B cell (primary cell): ENCODE measurements around the gene TTC28. TPM values are rescaled to one million over a fixed set of nuclear protein-coding genes. Genes with fewer than 3 reads are reported as not detected.

Experiments used
- ATAC-seq: fragments of 200-7000 bp; cut with Tn5 transposase; one replicate; pipeline ENCODE4 v1.10.0; 2021; ENCODE audit warnings: low read depth, mild to moderate bottlenecking, moderate number of reproducible peaks, moderate library complexity
- CTCF ChIA-PET: fragments of 350-600 bp; sonication (Branson Sonifier 250); formaldehyde crosslinking; loops from one replicate; lab custom pipeline; 2021; ENCODE audit warnings: antibody characterized with exemption, inconsistent platforms; lab: Charles Lee
- POLR2A ChIA-PET: fragments of 350-600 bp; sonication (Branson Sonifier 250); formaldehyde crosslinking; loops from one replicate; lab custom pipeline; 2021; ENCODE audit warnings: antibody characterized with exemption; lab: Charles Lee
- DNase-seq: peaks from one replicate; pipeline ENCODE4 v3.0.0; 2013
- H2AFZ ChIP-seq: 2 replicates; pipeline ENCODE4 v1.6.1; 2012; ENCODE audit warnings: mild to moderate bottlenecking, low read depth, low read length; ENCODE audit not compliant: insufficient read depth, poor library complexity, severe bottlenecking
- H3K27ac ChIP-seq, 2 donors: 1 replicate in 1 of 2; 2 replicates in 1 of 2; pipeline ENCODE4 v1.5.1; 2012 to 2013; ENCODE audit warnings: low read length in 2 of 2, mild to moderate bottlenecking in 2 of 2, moderate library complexity in 1 of 2
- H3K27me3 ChIP-seq, 4 experiments: fragments of 200-600 bp in 1 of 4; sonication (generic) in 1 of 4; replicated peaks in 1 of 4; 1 replicate in 2 of 4; 2 replicates in 2 of 4; pipeline versions ENCODE4 v1.6.1 to v1.7.0; 2013 to 2016; ENCODE audit warnings: low read length in 3 of 4, mild to moderate bottlenecking in 2 of 4, mixed read lengths in 1 of 4, moderate library complexity in 1 of 4; ENCODE audit not compliant: insufficient read depth in 4 of 4, control insufficient read depth in 3 of 4; ENCODE audit errors: control extremely low read depth in 1 of 4
- H3K36me3 ChIP-seq, 2 experiments: replicated peaks in 1 of 2; 1 replicate in 1 of 2; 2 replicates in 1 of 2; pipeline versions ENCODE4 v1.6.1 to v1.7.1; 2013; ENCODE audit warnings: low read length in 1 of 2; ENCODE audit not compliant: insufficient read depth in 2 of 2, control insufficient read depth in 1 of 2; ENCODE audit errors: control extremely low read depth in 1 of 2, extremely low read depth in 1 of 2
- H3K4me1 ChIP-seq, 2 donors: fragments of 200-600 bp in 1 of 2; sonication (generic) in 1 of 2; 1 replicate in 1 of 2; 2 replicates in 1 of 2; pipeline versions ENCODE4 v1.5.1 to v1.6.1; 2013 to 2017; ENCODE audit warnings: low read length in 2 of 2; ENCODE audit not compliant: control insufficient read depth in 2 of 2, insufficient read depth in 2 of 2
- H3K4me2 ChIP-seq: replicated peaks from 2 replicates; pipeline ENCODE3; 2012; ENCODE audit warnings: mild to moderate bottlenecking, low read depth, low read length; ENCODE audit not compliant: poor library complexity, severe bottlenecking
- H3K4me3 ChIP-seq, 5 experiments: fragments of 200-600 bp in 1 of 5; sonication (generic) in 1 of 5; 1 replicate in 3 of 5; 2 replicates in 2 of 5; pipeline versions ENCODE4 v1.5.1 to v1.7.0; 2011 to 2016; ENCODE audit warnings: low read length in 4 of 5, mild to moderate bottlenecking in 4 of 5, low read depth in 2 of 5, control low read depth in 1 of 5, moderate library complexity in 1 of 5; ENCODE audit not compliant: insufficient read depth in 1 of 5; ENCODE audit errors: control extremely low read depth in 1 of 5, extremely low read depth in 1 of 5
- H3K79me2 ChIP-seq: fragments of 200-600 bp; sonication (generic); one replicate; pipeline ENCODE4 v1.6.0; 2016; ENCODE audit warnings: low read length; ENCODE audit not compliant: control insufficient read depth, insufficient read depth
- H3K9ac ChIP-seq: fragments of 200-600 bp; sonication (generic); 2 replicates; pipeline ENCODE4 v1.6.1; 2017; ENCODE audit warnings: mild to moderate bottlenecking, low read length, moderate library complexity
- H3K9me3 ChIP-seq, 3 donors: one replicate each; pipeline versions ENCODE4 v1.6.1 to v1.7.1; 2013; ENCODE audit warnings: low read length in 2 of 3; ENCODE audit not compliant: control insufficient read depth in 2 of 3, insufficient read depth in 1 of 3; ENCODE audit errors: control extremely low read depth in 1 of 3
- H4K20me1 ChIP-seq: 2 replicates; pipeline ENCODE4 v1.6.0; 2012; ENCODE audit warnings: mild to moderate bottlenecking, low read length; ENCODE audit not compliant: insufficient read depth, control insufficient read depth, poor library complexity, severe bottlenecking
- H3K27ac Mint-ChIP-seq: one replicate; pipeline ENCODE4 v1.8.0; 2021; ENCODE audit warnings: mixed read lengths
- H3K27me3 Mint-ChIP-seq: one replicate; pipeline ENCODE4 v1.8.0; 2021; ENCODE audit warnings: mixed read lengths
- H3K4me1 Mint-ChIP-seq: one replicate; pipeline ENCODE4 v1.8.0; 2021; ENCODE audit warnings: mixed read lengths
- H3K4me3 Mint-ChIP-seq: one replicate; pipeline ENCODE4 v1.8.0; 2021; ENCODE audit warnings: mixed read lengths
- H3K9me3 Mint-ChIP-seq: one replicate; pipeline ENCODE4 v1.8.0; 2022; ENCODE audit warnings: mixed read lengths; ENCODE audit not compliant: insufficient read depth
- EZH2 ChIP-seq: IDR thresholded peaks from 2 replicates; pipeline ENCODE4 v1.6.1; 2012; ENCODE audit warnings: borderline replicate concordance, low read depth, mild to moderate bottlenecking, moderate library complexity, low read length; ENCODE audit not compliant: insufficient read depth, poor library complexity, severe bottlenecking
- WGBS: methylation state at CpG from one replicate; pipeline ENCODE4 v1.1.5; 2013; ENCODE audit warnings: missing lambda C conversion rate; ENCODE audit not compliant: insufficient coverage; 5-methylcytosine and 5-hydroxymethylcytosine counted together
- intact Hi-C: fragments of 100-400 bp; cut with micrococcal nuclease; formaldehyde crosslinking; loops from one replicate; pipeline ENCODE4 v1.10.0; 2022
- polyA plus RNA-seq: library from polyadenylated mRNA; depleted of rRNA; stranded (reverse); fragments of >200 nt; gene quantifications from 2 replicates; pipeline ENCODE4 v1.2.3, GENCODE V29; 2012
- total RNA-seq, 2 donors: library from RNA; stranded (reverse); fragments of 120-200 nt in 1 of 2; gene quantifications; 1 replicate in 1 of 2; 2 replicates in 1 of 2; pipeline versions ENCODE4 v1.2.3 to v1.2.4, GENCODE V29; 2013 to 2022
- TF ChIP-seq, protein P1 (sequence below): fragments of 200-600 bp; IDR thresholded peaks from one replicate; pipeline ENCODE4 v1.8.0; 2022; ENCODE audit warnings: antibody characterized with exemption, mild to moderate bottlenecking

Gene TTC28
- total and polyA plus RNA-seq, 2 donors (not counting 1 experiment from before 2014, with no cell fraction given) = 4.5 to 7.3 TPM

DNA sequence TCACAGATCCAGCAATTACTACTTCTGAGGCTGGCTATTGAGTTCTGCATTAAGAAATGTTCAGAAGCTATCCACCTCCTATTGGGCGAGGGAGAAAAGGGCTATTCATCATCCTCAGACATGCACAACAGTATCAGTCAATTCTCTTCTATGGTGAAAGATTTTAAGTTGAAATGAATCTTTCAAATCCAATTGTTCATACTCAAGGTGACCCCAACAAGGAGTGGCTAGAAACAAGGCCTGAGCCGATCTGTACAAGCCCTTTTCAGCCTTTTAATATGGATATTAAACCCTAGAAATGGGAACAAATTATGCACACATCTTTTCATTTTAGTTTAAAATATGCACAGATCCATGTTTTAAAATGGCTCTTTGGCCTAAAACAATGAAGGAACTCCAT is 457.1 kb downstream of the TTC28 start:
- no peaks in the 10 kb centered on the region for H3K79me2 ChIP-seq
- H3K27ac ChIP-seq = no peak overlapping the region
- H4K20me1 ChIP-seq = no peaks in the 10 kb centered on the region
- intact Hi-C loops = no loop called here
- ChIA-PET CTCF (no interaction called here), POLR2A (no interaction called here)
- H3K9me3 ChIP-seq = no peaks in the 10 kb centered on the region
- WGBS = 100% methylated on average over 1 of the region's 2 CpGs
- Mint-ChIP-seq H3K27ac (no peak overlapping the region), H3K27me3 (peaks cover 5% of the 10 kb centered on the region), H3K4me1 (no peaks in the 10 kb centered on the region), H3K4me3 (no peak overlapping the region), H3K9me3 (no peaks in the 10 kb centered on the region)
- H3K36me3 ChIP-seq = no peaks in the 10 kb centered on the region
- no peak for TF ChIP-seq EZH2
- TF ChIP-seq, protein P1, sequence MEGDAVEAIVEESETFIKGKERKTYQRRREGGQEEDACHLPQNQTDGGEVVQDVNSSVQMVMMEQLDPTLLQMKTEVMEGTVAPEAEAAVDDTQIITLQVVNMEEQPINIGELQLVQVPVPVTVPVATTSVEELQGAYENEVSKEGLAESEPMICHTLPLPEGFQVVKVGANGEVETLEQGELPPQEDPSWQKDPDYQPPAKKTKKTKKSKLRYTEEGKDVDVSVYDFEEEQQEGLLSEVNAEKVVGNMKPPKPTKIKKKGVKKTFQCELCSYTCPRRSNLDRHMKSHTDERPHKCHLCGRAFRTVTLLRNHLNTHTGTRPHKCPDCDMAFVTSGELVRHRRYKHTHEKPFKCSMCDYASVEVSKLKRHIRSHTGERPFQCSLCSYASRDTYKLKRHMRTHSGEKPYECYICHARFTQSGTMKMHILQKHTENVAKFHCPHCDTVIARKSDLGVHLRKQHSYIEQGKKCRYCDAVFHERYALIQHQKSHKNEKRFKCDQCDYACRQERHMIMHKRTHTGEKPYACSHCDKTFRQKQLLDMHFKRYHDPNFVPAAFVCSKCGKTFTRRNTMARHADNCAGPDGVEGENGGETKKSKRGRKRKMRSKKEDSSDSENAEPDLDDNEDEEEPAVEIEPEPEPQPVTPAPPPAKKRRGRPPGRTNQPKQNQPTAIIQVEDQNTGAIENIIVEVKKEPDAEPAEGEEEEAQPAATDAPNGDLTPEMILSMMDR = no peak
- H3K4me2 ChIP-seq = no peak overlapping the region
- no peaks in the 10 kb centered on the region for H3K27me3 ChIP-seq
- no peaks in the 10 kb centered on the region for H3K4me1 ChIP-seq
- H3K9ac ChIP-seq = no peak overlapping the region
- DNase-seq = no peak
- no peak overlapping the region for H2AFZ ChIP-seq
- no peak overlapping the region for H3K4me3 ChIP-seq
- ATAC-seq = no peak

DNA sequence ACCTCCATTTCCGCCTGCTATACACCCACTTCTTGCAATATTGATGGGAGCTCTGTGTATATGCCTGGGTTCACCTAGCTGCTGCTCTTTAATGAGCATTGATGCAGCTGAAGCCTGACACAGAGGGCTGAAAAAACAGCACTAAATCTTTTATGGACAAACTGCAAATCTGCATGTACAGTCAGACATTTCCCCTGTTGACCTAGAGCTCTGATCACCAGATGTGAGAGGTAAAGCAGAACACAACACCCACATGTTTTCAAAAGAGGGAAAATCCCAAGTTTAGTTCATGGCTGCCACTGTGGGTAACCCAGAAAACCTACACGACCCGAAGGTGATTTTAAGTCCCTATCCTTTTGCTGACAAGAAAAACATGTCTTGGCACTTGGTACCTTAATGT is 457.6 kb downstream of the TTC28 start:
- no CpG with 5 or more reads among the region's 3 CpGs for WGBS
- TF ChIP-seq, protein P1 = no peak
- no peak for TF ChIP-seq EZH2
- no peaks in the 10 kb centered on the region for H3K79me2 ChIP-seq
- CTCF ChIA-PET = no interaction called here
- H3K27me3 Mint-ChIP-seq = peaks cover 5% of the 10 kb centered on the region
- DNase-seq (no peak), ATAC-seq (no peak)
- no peaks in the 10 kb centered on the region for H3K4me1 ChIP-seq
- no peak overlapping the region for H3K9ac ChIP-seq
- no peaks in the 10 kb centered on the region for H3K4me1 Mint-ChIP-seq
- no peaks in the 10 kb centered on the region for H4K20me1 ChIP-seq
- no peaks in the 10 kb centered on the region for H3K9me3 ChIP-seq
- H3K27ac Mint-ChIP-seq = no peak overlapping the region
- H2AFZ ChIP-seq = no peak overlapping the region
- no peaks in the 10 kb centered on the region for H3K9me3 Mint-ChIP-seq
- H3K4me3 ChIP-seq = no peak overlapping the region
- no peaks in the 10 kb centered on the region for H3K36me3 ChIP-seq
- no peak overlapping the region for H3K27ac ChIP-seq
- H3K4me3 Mint-ChIP-seq = no peak overlapping the region
- H3K4me2 ChIP-seq = no peak overlapping the region
- intact Hi-C loops = no loop called here
- POLR2A ChIA-PET = no interaction called here
- no peaks in the 10 kb centered on the region for H3K27me3 ChIP-seq
